Measurements from ENCODE around the gene SPATA13.

DNA sequence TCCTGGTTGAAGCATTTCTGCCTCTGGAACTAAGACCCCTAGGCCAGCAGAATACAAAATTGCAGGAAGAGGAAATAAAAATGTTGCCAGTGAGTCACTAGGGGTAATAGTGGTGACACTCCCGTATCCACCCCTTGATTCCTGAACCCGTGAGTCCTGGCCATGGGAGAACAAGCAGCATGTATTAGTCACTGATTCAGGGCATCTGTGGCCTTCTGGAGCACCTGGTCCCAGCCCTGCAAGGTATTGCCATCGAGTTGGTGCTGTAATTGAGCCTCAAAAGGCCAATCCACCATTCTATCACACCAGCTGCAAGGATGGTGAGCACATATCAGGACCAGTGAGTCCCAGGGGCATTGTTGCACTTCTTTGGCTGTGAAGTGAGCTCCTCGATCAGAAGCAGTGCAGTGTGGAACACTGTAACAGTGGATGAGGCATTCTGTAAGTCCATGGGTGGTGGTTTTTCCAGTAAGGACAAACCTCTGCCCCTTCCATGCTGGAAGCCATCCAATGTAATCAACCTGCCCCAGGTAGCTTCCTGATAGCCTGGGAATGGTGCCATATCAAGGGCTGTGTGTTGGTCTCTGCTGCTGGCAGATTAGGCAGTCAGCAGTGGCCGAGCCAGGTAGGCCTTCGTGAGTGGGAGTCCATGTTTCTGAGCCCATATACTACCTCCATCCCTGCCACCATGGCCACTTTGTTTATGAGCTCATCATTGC lies 188.4 kb downstream of the SPATA13 start:
- TF ChIP-seq MLLT1 (IDR thresholded peaks at IDR 0.05), result no peak
- no peak for TF ChIP-seq EZH2 (IDR thresholded peaks at IDR 0.05; ENCODE audit: borderline replicate concordance, control insufficient read depth, low read depth, low read length)
- TF ChIP-seq SIX5 (IDR thresholded peaks at IDR 0.05; ENCODE audit: low read depth, low read length, severe bottlenecking), result no peak
- TF ChIP-seq EP300 (IDR thresholded peaks at IDR 0.05; ENCODE audit: borderline replicate concordance in 1 of 2, control insufficient read depth in 1 of 2, low read depth in 2 of 2, low read length in 2 of 2), result no peak
- TF ChIP-seq ZNF384 (IDR thresholded peaks at IDR 0.05; ENCODE audit: borderline replicate concordance, low read depth, low read length), result no peak
- no peak for TF ChIP-seq NR2C2 (IDR thresholded peaks at IDR 0.05; ENCODE audit: borderline replicate concordance, control insufficient read depth, insufficient read length, low read depth)
- no peak for TF ChIP-seq ZNF274 (IDR thresholded peaks at IDR 0.05; ENCODE audit: insufficient read depth, insufficient read length)
- TF ChIP-seq FOXK2 (IDR thresholded peaks at IDR 0.05), result no peak
- no peak for TF ChIP-seq SREBF2 (IDR thresholded peaks at IDR 0.05; ENCODE audit: low read length)
- TF ChIP-seq, protein P1, sequence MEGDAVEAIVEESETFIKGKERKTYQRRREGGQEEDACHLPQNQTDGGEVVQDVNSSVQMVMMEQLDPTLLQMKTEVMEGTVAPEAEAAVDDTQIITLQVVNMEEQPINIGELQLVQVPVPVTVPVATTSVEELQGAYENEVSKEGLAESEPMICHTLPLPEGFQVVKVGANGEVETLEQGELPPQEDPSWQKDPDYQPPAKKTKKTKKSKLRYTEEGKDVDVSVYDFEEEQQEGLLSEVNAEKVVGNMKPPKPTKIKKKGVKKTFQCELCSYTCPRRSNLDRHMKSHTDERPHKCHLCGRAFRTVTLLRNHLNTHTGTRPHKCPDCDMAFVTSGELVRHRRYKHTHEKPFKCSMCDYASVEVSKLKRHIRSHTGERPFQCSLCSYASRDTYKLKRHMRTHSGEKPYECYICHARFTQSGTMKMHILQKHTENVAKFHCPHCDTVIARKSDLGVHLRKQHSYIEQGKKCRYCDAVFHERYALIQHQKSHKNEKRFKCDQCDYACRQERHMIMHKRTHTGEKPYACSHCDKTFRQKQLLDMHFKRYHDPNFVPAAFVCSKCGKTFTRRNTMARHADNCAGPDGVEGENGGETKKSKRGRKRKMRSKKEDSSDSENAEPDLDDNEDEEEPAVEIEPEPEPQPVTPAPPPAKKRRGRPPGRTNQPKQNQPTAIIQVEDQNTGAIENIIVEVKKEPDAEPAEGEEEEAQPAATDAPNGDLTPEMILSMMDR (IDR thresholded peaks at IDR 0.05 in 2 of 3, conservative IDR thresholded peaks at IDR 0.05 in 1 of 3; ENCODE audit: control insufficient read depth in 2 of 3, extremely low read depth in 1 of 3, insufficient read depth in 1 of 3, low read depth in 3 of 3, low read length in 3 of 3), result no peak
- TF ChIP-seq POLR2A (IDR thresholded peaks at IDR 0.05; ENCODE audit: low read depth, low read length), result no peak
- no peak for TF ChIP-seq TCF7 (IDR thresholded peaks at IDR 0.05; ENCODE audit: borderline replicate concordance)

Measured in GM12878 (cell line).